Neutrophil (primary cell): ENCODE data around the gene MXRA5.
"Not testable (repeated sequence)": the region's sequence is repeated elsewhere in the genome, so short reads cannot be mapped to it uniquely, and the experiment has no call there.

Source experiments
- H3K27ac ChIP-seq: fragments of 200-600 bp; sonication (generic); 2 replicates; pipeline ENCODE4 v1.5.1; 2016; ENCODE audit warnings: mild to moderate bottlenecking, moderate library complexity
- H3K27me3 ChIP-seq: fragments of 200-600 bp; sonication (generic); 2 replicates; pipeline ENCODE4 v1.6.0; 2016; ENCODE audit warnings: mild to moderate bottlenecking
- H3K36me3 ChIP-seq: fragments of 200-600 bp; sonication (generic); 2 replicates; pipeline ENCODE4 v1.5.1; 2017
- H3K4me1 ChIP-seq, 2 experiments: fragments of 200-600 bp in 1 of 2; sonication (generic) in 1 of 2; 1 replicate in 1 of 2; 2 replicates in 1 of 2; pipeline versions ENCODE4 v1.5.1 to v1.6.1; 2013 to 2016; ENCODE audit warnings: low read depth in 1 of 2, low read length in 1 of 2, mild to moderate bottlenecking in 1 of 2, moderate library complexity in 1 of 2; ENCODE audit not compliant: control insufficient read depth in 1 of 2, insufficient read depth in 1 of 2
- H3K4me3 ChIP-seq, 2 experiments: fragments of 200-600 bp in 1 of 2; sonication (generic) in 1 of 2; 1 replicate in 1 of 2; 2 replicates in 1 of 2; pipeline ENCODE4 v1.5.1; 2013 to 2016; ENCODE audit warnings: low read depth in 1 of 2, low read length in 1 of 2, mild to moderate bottlenecking in 1 of 2, moderate library complexity in 1 of 2
- H3K9me3 ChIP-seq: fragments of 200-600 bp; sonication (generic); 2 replicates; pipeline ENCODE4 v1.5.1; 2016
- CTCF ChIP-seq: fragments of 200-600 bp; sonication (generic); IDR thresholded peaks from 2 replicates; pipeline ENCODE4 v1.5.1; 2016; ENCODE audit warnings: antibody characterized with exemption

The MXRA5 gene

GRCh38 chrX:3290561-3290960 lies 55.9 kb downstream of the MXRA5 start:
- no peak for TF ChIP-seq CTCF
- H3K4me1 ChIP-seq = no peaks in the 10 kb centered on the region
- H3K27me3 ChIP-seq = no peaks in the 10 kb centered on the region
- H3K36me3 ChIP-seq = no peaks in the 10 kb centered on the region
- no peak overlapping the region for H3K4me3 ChIP-seq
- H3K27ac ChIP-seq = no peak overlapping the region
- no peaks in the 10 kb centered on the region for H3K9me3 ChIP-seq

GRCh38 chrX:3286196-3286945 lies 60.1 kb downstream of the MXRA5 start:
- H3K9me3 ChIP-seq = no peaks in the 10 kb centered on the region
- no peaks in the 10 kb centered on the region for H3K36me3 ChIP-seq
- H3K4me3 ChIP-seq = no peak overlapping the region
- no peak overlapping the region for H3K27ac ChIP-seq
- no peaks in the 10 kb centered on the region for H3K4me1 ChIP-seq
- H3K27me3 ChIP-seq = no peaks in the 10 kb centered on the region
- TF ChIP-seq CTCF = no peak

GRCh38 chrX:3280706-3281105 lies 65.7 kb downstream of the MXRA5 start:
- no peak overlapping the region for H3K4me3 ChIP-seq
- no peak overlapping the region for H3K27ac ChIP-seq
- no peaks in the 10 kb centered on the region for H3K9me3 ChIP-seq
- no peaks in the 10 kb centered on the region for H3K4me1 ChIP-seq
- TF ChIP-seq CTCF = no peak
- no peaks in the 10 kb centered on the region for H3K36me3 ChIP-seq
- no peaks in the 10 kb centered on the region for H3K27me3 ChIP-seq

- H3K36me3 ChIP-seq, H3K9me3 ChIP-seq, H3K27ac ChIP-seq, H3K27me3 ChIP-seq, H3K4me3 ChIP-seq, H3K4me1 ChIP-seq: not testable (repeated sequence)
These were observed 72.8 kb downstream of the MXRA5 start for GRCh38 chrX:3273668-3274067.

DNA sequence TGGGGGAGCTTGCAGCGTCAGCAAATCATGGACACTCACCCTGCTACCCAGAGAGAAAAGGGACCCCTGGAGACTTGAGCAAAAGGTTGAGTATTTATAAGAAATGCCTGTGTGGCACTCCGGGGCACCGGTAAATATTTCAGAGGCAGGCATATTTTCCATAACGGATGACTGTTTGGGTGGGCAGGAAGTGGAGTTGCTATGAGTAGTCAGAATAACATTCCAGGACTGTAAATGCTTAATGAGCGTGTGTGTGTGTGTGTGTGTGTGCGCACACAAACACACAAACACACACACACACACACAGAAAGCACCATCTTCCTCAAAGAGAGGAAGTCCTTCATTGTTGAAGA lies 74.6 kb downstream of the MXRA5 start:
- Histone ChIP-seq H3K4me3 (no peak overlapping the region), H3K27me3 (no peaks in the 10 kb centered on the region), H3K27ac (no peak overlapping the region), H3K4me1 (no peaks in the 10 kb centered on the region), H3K9me3 (no peaks in the 10 kb centered on the region), H3K36me3 (no peaks in the 10 kb centered on the region)
- no peak for TF ChIP-seq CTCF

DNA sequence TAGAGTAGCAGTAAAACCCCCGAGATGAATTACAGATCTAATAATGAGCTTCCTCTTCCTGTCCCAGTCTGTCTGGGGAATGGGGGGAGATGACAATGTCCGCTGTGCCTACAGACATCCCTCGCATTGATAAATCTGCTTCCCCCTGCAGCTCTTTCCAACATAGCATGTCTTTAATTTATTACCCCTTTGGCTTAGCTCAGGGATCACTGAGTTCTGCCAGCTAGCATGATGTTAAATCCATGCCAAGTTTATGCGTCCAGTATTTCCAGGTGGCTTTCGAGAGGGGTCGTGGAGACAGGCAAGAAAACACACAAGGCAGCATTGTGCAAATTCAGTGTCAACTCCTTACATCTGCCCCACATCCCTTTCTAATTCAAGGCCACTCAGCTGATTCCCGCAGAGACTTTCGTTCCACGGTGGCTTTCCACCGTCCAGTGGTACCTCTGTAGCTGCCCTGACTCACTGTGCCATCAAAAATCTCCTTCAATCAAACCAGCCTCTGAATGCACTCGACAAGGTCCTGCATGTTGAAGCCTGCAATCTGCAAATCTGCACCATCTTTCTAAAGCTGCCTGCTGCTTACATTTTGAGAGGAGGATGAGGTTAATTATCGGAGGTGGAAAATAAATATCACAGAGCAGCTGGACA lies 75.1 kb downstream of the MXRA5 start:
- no peak for TF ChIP-seq CTCF
- H3K9me3 ChIP-seq = no peaks in the 10 kb centered on the region
- H3K27ac ChIP-seq = no peak overlapping the region
- no peaks in the 10 kb centered on the region for H3K4me1 ChIP-seq
- H3K27me3 ChIP-seq = no peaks in the 10 kb centered on the region
- H3K4me3 ChIP-seq = no peak overlapping the region
- H3K36me3 ChIP-seq = no peaks in the 10 kb centered on the region
